LNCaP clone FGC (cell line): ENCODE measurements around the gene OR4C45.

Source experiments
- DNase-seq: peaks from one replicate; pipeline ENCODE4 v3.0.0-alpha.2; 2011; ENCODE audit warnings: low read depth
- H3K4me3 ChIP-seq: 2 replicates; pipeline ENCODE4 v1.5.1; 2011; ENCODE audit warnings: mild to moderate bottlenecking, low read depth, low read length, control low read depth
- CTCF ChIP-seq: IDR thresholded peaks from 2 replicates; pipeline ENCODE4 v1.5.1; 2012; ENCODE audit warnings: mild to moderate bottlenecking; ENCODE audit not compliant: control insufficient read depth, insufficient read depth; ENCODE audit errors: extremely low read depth

The OR4C45 gene

GRCh38 chr11:50071584-50072225 is 39.0 kb downstream of the OR4C45 start:
- no peak overlapping the region for H3K4me3 ChIP-seq
- TF ChIP-seq CTCF: no peak
- no peak for DNase-seq

- TF ChIP-seq CTCF: no peak
- H3K4me3 ChIP-seq: no peak overlapping the region
- no peak for DNase-seq
These were observed 39.8 kb downstream of the OR4C45 start for GRCh38 chr11:50072226-50073112.

GRCh38 chr11:50073113-50074105 is 40.7 kb downstream of the OR4C45 start:
- no peak for TF ChIP-seq CTCF
- no peak for DNase-seq
- H3K4me3 ChIP-seq: no peak overlapping the region

- H3K4me3 ChIP-seq: no peak overlapping the region
- DNase-seq: no peak
- TF ChIP-seq CTCF: no peak
These were observed 41.5 kb downstream of the OR4C45 start for GRCh38 chr11:50074161-50074560.

- no peak for TF ChIP-seq CTCF
- no peak overlapping the region for H3K4me3 ChIP-seq
- DNase-seq: no peak
These were observed 43.2 kb downstream of the OR4C45 start for GRCh38 chr11:50075856-50076255.

- DNase-seq: no peak
- no peak for TF ChIP-seq CTCF
- no peak overlapping the region for H3K4me3 ChIP-seq
These were observed 44.9 kb downstream of the OR4C45 start for GRCh38 chr11:50077526-50077925.
